HG02981 (cell line): ENCODE data around the gene TNRC6B.
"Not testable (repeated sequence)": the region's sequence is repeated elsewhere in the genome, so short reads cannot be mapped to it uniquely, and the experiment has no call there.

Source experiments
- ATAC-seq: cut with Tn5 transposase; IDR thresholded peaks from one replicate; pipeline ENCODE4 v1.9.1; 2021; ENCODE audit warnings: mild to moderate bottlenecking, moderate library complexity; ENCODE audit not compliant: unreplicated experiment

Gene TNRC6B

DNA sequence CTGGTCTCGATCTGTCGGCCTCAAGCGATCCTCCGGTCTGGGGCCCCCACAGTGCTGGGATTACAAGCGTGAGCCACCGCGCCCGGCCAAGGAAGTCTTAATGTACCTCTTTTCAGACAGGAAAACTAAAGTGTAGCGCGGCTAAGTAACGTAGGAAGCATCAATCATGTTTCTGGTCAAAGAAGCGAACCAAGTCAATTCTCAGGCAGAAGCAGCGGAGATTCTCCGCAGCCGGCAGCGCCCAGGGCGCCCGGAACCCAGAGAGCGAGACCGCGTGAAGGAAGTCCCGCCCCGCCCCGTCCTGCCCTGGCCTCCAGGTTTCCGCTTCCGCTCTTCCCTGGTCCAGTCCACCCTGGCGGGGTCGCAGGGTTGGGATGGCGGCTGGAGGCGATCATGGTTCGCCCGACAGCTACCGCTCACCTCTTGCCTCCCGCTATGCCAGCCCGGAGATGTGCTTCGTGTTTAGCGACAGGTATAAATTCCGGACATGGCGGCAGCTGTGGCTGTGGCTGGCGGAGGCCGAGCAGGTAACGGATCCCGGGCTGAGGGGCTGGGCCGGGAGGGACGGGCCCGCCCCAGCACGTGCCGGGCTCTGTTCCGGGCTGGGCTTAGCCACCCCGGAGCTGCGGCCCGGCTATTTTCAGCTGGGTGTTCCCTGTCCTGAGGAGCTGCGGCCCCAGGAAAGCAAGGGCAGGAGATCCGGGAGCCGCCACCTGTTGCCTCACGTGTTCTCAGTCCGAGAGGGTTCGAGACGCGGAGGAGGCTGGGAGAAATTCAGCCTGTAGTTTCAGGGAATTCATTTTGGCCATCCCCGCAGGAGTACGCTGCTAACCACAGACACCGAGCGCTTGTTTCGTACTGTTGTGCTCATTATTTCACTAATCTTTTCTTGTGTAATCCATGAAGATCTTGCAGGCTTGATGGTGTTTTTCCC is 168.7 kb downstream of the TNRC6B start, which contains the start of gene ADSL:
Gene ADSL (plus strand): TSS at position 316 of the 934 bp plus-strand sequence. CDS start 59 bp downstream, at position 375.
- ATAC-seq = peak; percentile 82

DNA sequence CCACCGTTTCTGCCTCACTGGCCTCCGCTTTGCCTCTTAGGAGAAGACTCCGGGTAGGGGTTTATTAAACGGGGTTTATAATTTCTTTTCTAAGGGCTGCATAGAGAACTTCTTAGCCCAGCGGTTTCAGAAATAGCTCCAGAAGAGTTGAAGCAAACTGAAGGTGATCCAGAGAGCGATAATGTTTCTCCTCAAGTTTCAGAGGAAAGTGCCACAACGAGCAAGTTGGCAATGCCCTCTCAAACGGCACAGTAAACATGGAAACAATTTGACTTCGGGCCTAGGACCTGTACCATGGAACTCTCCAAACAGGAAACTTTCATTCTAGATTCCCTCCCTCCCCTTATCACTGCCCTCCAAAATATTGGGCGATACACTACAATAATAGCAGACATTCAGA is 169.6 kb downstream of the TNRC6B start:
- no peak for ATAC-seq

DNA sequence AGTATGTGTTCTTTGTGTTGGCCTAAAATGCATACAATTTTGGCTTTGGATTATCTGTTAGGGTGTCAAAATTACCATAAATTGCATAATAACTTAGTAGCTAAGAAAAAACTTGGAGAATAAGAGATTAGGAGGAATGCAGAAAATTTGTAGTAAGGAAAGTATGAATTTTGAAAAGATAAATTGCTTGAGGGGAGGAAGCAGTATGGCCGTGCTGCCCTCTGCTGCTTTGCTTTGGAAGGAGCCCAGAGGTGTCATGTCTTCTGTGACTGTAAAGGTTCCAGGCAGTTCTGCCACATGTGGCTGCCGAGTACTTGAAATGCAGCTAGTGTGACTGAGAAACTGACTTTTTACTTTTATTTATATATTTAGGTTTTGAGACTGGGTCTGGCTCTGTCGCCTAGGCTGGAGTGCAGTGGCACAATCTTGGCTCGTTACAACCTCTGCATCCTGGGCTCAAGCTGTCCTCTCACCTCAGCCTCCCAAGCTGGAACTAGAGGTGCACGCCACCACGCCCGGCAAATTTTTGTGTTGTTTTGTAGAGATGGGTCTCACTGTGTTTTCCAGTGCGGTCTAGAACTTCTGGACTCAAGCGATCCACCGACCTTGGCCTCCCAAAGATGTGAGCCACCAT is 170.4 kb downstream of the TNRC6B start:
- ATAC-seq = no peak

DNA sequence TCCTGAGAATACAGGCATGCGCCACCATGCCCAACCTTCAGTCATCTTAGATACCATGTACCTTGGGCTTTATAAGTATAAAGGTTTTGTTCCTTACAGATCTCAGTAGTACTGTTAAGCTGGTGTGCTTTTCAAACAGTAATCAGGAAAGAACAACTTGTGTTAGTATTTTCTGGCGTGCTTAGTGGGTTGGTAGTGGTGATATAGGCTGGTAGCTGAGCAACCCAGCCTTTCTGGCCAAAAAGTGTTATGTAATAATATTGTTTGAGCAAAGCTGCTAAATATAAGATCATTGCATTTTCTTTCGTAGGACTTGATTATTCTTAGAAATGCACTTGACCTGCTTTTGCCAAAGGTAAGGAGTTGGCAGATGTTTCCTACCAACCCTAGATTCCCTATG is 175.0 kb downstream of the TNRC6B start:
- ATAC-seq = no peak

DNA sequence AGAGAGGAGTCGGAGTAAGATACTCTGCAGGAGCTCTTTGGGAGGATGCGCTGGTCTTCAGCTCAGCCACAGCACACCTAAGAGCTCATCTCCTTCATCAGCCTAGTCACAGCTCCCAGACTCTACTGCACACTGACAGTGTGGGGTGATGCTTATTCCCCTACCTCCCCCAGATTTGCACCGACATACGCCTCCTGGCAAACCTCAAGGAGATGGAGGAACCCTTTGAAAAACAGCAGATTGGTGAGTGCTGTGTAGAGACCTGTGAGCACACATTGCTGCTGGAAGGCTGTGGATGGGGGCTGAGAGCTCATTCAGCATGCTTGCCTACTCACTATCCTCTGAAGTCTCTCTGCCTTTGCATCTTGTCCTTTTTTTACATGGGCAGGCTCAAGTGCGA is 183.4 kb downstream of the TNRC6B start:
- no peak for ATAC-seq

DNA sequence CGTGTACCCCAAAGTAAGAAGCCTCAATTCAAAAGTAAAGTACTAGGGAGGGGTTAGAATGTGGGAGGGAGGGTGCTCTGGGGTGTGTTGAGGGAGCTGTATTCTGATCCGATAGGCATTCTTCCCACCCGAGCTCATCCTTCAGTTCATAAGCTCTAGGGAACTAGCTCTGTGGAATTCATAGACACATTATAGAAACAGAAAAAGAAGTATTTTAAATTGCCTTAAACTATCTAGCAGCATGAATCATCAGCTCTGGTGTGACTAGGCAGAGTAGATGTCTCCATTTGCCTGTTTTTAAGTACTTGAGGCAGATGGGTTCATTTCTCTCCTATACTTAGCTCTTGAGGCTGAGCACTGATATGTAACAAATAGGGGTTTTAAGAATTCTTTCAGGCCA is 185.3 kb downstream of the TNRC6B start:
- ATAC-seq = no peak

DNA sequence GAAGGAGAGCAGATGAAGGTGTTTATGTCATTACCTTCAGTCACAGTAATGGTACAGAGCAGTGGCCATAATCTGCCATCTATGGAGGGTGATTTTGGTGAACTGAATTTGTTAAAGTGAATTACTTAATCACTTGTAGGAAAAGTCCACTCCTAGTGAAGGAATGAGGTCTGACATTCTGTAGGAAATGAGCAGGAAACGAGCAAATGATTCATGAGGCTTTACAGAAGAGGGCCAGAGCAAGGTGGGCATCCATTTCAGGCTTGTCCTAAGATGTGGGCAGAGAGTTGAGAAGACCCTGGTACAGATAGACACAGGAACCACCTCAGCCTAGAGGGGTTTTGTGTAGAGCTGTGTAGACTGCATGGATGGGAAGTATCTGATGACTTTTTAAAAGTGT is 186.7 kb downstream of the TNRC6B start:
- ATAC-seq = no peak

DNA sequence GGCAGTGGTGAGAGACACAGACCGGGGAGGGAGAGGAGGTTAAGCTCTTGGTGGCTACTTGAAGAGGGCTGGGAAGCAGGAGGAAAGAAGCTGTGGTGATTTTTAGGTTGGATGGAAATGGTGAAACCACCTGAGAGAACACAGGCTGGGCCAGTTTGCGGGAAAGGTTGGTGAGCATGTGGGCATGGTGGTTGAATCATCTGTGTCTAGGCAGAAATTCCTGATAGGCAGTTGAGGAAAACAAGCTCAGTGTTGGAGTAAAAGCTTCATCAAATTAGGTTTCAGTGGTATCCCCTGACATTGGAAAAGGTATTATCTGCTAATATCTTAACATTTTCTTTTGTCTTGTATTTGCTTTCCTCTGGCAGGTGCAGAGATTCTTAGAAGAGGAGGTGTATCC is 188.3 kb downstream of the TNRC6B start:
- ATAC-seq = no peak

DNA sequence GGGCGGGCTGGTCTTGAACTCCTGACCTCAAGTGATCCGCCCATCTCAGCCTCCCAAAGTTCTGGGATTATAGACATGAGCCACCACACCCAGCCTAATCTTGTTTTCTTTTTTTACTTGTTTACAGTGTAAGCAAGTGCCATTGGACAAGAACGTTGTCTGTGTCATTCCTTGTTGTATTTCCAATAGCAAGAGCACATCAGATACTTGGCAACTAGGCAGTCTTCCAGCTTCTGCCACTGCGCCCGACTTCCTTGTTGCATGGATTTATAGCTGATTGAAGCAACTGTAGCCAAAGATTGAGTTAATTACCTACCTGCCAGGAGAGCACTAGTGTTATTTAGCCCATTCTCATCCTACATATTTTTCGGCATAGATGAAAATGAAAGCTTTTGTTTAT is 189.6 kb downstream of the TNRC6B start:
- ATAC-seq = no peak

DNA sequence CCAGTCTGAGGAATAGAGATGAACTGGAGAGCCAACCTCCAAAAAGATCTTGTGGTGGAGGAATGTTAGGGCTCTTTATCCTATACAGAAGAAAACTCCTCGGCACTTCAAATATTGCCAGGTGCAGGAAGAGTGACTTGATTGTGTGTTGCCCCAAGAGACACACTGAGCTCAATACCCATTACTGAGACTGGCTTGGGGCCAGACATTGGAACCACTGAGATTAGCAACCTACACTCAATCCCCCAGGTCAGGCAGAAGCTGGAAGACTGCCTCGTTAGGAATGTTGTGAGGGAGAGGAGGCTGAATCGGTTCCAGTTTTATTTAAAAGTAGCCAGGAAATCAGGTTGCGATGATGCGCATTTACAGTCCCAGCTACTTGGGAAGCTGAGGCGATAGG is 190.3 kb downstream of the TNRC6B start:
- no peak for ATAC-seq

DNA sequence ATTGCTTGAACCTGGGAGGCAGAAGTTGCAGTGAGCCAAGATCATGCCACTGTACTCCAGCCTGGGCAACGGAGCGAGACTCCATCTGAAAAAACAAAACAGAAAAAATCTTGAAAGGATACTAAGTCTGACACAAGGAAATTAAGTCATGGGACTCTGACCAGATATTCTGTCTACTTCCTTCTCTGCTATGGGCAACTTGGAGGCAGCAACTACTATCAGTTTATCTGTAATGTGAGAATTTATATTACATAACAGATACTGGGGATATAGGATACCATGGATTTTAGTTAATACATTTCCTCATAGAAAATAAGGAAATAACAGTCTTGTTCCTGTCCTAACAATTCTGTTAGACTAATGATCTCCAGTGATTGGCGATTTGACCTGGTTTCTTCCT is 191.1 kb downstream of the TNRC6B start:
- ATAC-seq = no peak

DNA sequence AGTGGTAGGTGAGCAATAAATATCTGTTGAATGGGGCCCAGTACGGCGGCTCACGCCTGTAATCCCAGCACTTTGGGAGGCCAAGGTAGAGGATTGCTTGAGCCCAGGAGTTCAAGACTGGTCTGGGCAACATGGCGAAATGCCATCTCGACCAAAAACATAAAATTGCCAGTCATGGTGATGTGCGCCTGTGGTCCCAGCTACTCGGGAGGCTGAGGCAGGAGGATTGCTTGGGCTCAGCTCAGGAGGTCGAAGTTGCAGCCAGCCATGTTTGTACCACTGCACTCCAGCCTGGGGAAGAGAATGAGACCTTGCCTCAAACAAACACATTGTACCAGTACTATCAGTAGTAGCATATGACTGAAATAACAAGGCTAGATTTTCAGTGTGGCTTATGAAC is 196.8 kb downstream of the TNRC6B start:
- ATAC-seq = no peak

DNA sequence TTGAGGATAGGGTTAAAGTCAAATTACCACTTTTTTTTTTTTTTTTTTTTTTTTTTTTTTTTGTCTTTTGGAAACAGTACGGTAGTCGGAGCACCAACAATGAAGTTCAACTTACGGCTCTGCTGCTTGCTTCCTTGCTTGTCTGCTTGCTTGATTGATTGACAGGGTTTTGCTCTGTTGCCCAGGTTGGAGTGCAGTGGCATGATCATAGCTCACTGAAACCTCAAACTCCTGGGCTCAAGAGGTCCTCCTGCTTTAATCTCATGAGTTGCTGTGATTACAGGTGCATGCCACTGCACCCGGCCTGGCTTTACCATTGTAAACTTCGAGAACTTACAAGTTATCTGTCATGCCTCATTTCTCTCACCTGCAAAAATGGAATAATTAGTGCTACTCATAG is 198.4 kb downstream of the TNRC6B start:
- ATAC-seq = no peak

DNA sequence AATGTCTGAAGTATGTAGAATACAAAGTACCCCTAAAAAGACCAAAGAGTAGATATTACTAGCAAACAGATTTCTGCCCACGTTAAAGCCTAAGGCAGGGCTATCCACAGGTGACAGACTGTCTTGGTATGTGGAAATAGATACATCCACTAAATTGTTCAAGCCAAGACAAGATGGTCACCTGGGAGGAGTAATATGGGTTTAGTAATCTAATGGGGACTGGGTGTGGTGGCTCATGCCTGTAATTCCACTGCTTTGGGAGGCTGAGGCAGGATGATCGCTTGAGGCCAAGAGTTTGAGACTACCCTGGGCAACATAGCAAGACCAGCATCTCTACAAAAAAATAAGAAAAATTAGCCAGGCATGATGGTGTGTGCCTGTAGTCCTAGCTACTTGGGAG is 200.2 kb downstream of the TNRC6B start:
- no peak for ATAC-seq

DNA sequence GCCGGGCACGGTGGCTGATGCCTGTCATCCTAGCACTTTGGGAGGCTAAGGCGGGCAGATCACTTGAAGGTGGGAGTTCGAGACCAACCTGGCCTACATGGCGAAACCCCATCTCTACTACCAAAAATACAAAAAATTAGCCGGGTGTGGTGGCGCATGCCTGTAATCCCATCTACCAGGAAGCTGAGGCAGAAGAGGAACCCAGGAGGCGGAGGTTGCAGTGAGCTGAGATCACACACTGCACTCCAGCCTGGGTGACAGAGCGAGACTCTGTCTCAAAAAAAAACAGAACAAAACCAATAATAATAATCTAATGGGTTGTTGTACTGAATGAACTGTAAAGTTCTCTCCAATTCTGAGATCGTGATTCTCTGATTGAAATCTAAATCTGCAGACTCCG is 200.7 kb downstream of the TNRC6B start:
- not testable (repeated sequence) for ATAC-seq

DNA sequence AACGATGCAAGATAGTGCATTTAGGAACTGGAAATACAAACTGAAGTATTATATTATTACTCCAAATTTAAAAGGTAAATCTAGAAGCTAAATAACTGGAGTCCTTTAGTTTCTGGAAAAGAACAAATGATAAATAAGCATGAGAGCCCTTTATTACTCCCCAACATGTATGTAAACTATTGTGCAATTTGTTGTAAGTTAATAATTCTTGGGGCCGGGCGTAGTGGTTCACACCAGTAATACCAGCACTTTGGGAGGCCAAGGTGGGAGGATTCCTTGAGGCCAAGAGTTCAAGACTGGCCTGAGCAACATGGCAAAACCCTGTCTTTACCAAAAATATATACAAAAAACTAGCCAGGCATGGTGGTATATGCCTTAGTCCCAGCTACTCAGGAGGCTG is 203.7 kb downstream of the TNRC6B start:
- ATAC-seq = no peak

DNA sequence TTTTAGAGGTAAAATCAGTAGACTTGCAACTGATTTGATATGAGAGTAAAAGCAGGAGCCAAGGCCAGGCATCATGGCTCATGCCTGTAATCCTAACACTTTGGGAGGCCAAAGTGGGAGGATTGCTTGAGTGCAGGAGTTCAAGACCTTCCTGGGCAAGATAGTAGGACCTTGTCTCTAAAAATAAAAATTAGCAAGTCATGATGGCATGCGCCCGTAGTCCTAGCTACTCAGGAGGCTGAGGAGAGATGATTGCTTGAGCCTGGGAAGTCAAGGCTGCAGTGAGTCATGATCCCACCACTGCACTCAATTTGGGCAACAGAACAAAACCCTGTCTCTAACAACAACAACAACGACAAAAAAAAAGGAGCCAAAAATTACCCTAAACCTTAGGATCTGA is 206.2 kb downstream of the TNRC6B start:
- ATAC-seq = no peak

DNA sequence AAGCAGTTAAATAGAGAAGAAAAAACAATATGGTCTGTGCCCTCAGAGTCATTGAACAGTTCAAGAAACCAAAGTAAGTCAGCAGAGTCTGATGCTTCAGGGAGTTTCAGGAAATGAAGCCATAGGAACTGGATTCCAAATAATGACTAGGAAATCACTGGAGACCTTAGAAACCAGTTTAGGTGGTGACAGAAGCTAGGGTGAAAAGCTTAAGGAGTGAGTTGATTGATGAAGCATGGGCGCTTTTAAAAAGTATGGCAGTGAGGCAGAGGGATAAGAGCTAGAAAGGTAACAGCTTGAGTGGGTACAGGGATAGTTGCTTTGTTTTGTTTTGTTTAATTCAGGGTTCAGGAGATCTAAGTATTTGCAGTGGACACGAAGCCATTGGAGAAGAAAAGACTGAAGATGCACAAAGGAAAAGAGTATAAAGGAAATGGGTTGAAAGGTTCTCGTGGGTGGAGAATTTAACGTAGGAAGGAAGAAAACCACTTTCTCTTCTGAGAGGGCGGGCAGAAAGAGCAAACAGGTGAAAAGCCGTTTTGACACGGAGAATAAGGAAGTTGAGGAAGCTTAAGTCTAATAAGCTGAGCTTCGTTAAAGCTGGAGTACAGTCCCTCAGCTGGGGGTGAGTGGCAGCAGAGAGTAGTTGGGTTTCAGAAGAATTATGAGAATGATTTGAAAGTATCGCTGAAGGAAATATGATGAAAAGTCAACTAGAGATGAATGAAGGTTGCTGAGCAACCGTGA is 207.5 kb downstream of the TNRC6B start:
- no peak for ATAC-seq
